Thoracic aorta (tissue), 2 donors: ENCODE measurements around the gene RALGPS2. TPM values are rescaled to one million over a fixed set of nuclear protein-coding genes. Genes with fewer than 3 reads are reported as not detected.
A peak's percentile ranks its signal among the peaks of the same experiment; 100 is the strongest.

Source experiments
- ATAC-seq: fragments of 150-250 bp; one replicate; pipeline ENCODE4 v1.8.0; 2017; ENCODE audit warnings: low read depth; ENCODE audit not compliant: insufficient number of reproducible peaks, low FRiP score
- DNase-seq: peaks from one replicate; pipeline ENCODE4 v3.0.0-alpha.2; 2020; ENCODE audit warnings: low spot score
- H3K27ac ChIP-seq, 2 donors: fragments of 200-600 bp; sonication (generic); 1 replicate in 1 of 2; 2 replicates in 1 of 2; pipeline ENCODE4 v1.5.1; 2016; ENCODE audit warnings: mild to moderate bottlenecking in 2 of 2, moderate library complexity in 2 of 2
- H3K27me3 ChIP-seq: fragments of 200-600 bp; sonication (generic); replicated peaks from 2 replicates; pipeline ENCODE4 v1.6.0; 2016; ENCODE audit warnings: mild to moderate bottlenecking; ENCODE audit not compliant: insufficient read depth
- H3K36me3 ChIP-seq: fragments of 200-600 bp; sonication (generic); one replicate; pipeline ENCODE4 v1.5.1; 2016
- H3K4me1 ChIP-seq, 2 donors: fragments of 200-600 bp; sonication (generic); 1 replicate in 1 of 2; 2 replicates in 1 of 2; pipeline versions ENCODE4 v1.5.1 to v1.6.0; 2016; ENCODE audit warnings: low read depth in 2 of 2, mild to moderate bottlenecking in 1 of 2; ENCODE audit not compliant: control insufficient read depth in 1 of 2
- H3K4me3 ChIP-seq: fragments of 200-600 bp; sonication (generic); 2 replicates; pipeline ENCODE4 v1.5.1; 2016; ENCODE audit warnings: mild to moderate bottlenecking
- H3K9me3 ChIP-seq: fragments of 200-600 bp; sonication (generic); 2 replicates; pipeline ENCODE4 v1.5.1; 2016
- total RNA-seq, 2 donors: library from RNA; depleted of rRNA; stranded (reverse); fragments of >200 nt; gene quantifications; one replicate each; pipeline versions ENCODE4 v1.1.0 to v1.2.3, GENCODE V29; 2016
- TF ChIP-seq, protein P1 (sequence below): fragments of 200-600 bp; sonication (generic); IDR thresholded peaks from one replicate; pipeline ENCODE4 v1.5.1; 2019; ENCODE audit warnings: antibody characterized with exemption

The RALGPS2 gene
- total RNA-seq, 2 donors from 2014 or later: 4.9 to 9.5 TPM

DNA sequence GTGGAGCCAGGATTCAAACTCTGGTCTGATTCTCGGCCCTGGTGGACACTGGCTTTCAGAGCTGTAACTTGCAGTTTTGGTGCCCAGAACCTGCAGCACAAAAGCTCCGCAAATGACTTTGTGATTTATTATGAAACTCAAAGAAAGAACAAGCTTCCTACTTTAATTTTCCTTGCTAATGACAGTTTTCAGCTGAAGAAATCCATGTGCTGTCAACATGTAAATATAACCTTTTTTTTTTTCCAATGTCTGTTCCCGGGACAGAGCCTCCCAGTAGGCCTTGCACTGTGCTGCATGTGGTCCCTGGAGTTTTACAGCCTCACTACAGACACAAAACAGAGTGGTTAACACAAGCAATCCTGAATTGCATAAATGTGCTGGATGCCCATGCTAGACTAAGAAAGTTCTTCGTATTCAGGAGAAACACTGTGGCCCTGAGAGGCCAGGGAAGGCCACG lies 208.1 kb downstream of the RALGPS2 start:
- H3K27ac ChIP-seq: peak overlapping the region; percentile 88 to 89
- ATAC-seq: no peak
- no peaks in the 10 kb centered on the region for H3K36me3 ChIP-seq
- TF ChIP-seq, protein P1, sequence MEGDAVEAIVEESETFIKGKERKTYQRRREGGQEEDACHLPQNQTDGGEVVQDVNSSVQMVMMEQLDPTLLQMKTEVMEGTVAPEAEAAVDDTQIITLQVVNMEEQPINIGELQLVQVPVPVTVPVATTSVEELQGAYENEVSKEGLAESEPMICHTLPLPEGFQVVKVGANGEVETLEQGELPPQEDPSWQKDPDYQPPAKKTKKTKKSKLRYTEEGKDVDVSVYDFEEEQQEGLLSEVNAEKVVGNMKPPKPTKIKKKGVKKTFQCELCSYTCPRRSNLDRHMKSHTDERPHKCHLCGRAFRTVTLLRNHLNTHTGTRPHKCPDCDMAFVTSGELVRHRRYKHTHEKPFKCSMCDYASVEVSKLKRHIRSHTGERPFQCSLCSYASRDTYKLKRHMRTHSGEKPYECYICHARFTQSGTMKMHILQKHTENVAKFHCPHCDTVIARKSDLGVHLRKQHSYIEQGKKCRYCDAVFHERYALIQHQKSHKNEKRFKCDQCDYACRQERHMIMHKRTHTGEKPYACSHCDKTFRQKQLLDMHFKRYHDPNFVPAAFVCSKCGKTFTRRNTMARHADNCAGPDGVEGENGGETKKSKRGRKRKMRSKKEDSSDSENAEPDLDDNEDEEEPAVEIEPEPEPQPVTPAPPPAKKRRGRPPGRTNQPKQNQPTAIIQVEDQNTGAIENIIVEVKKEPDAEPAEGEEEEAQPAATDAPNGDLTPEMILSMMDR: no peak
- H3K9me3 ChIP-seq: no peaks in the 10 kb centered on the region
- DNase-seq: no peak
- H3K27me3 ChIP-seq: no peaks in the 10 kb centered on the region
- no peak overlapping the region for H3K4me3 ChIP-seq
- peaks cover 22 to 73% of the 10 kb centered on the region in 2 donors for H3K4me1 ChIP-seq

DNA sequence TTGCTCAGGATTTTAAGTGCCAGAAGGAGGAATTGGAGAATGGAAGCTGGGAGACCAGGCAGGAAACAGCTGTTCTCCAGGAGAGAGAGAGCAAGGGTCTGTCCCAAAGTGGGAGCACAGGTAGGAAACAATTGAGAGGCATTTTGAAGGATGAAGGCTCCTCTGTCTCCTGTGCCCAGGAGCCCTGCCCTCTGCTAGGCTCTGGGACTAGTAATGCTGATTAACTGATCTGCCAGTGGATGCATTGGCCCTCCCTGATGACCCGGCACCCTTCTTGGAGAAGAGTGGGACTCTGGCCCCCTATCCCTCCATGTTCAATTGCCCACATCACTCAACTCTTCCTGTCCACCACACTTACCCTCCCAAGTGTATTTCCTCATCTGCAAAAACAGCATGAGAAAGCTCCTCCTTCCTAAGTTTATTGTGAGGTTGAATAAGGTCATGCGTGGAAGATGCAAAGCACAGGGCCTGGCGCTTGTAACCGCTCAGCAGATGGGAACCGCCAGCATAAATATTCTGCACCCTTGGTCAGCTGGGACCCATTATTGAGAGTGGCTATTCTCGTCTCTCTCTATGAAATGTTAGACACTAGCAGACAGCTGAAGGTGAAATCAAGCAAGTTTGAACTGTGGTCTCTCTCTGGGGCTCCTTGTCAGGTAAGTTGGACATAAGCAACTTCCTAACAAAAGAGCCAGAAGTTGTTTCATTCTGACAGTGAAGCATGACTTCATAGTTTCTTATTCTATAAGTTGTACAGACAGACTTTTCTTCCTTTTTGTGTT lies 208.9 kb downstream of the RALGPS2 start:
- H3K4me1 ChIP-seq: peaks cover 28 to 73% of the 10 kb centered on the region in 2 donors
- H3K27ac ChIP-seq: peak overlapping the region; percentile 88 to 89
- H3K27me3 ChIP-seq: no peaks in the 10 kb centered on the region
- H3K4me3 ChIP-seq: no peak overlapping the region
- TF ChIP-seq, protein P1: no peak
- DNase-seq (no peak), ATAC-seq (no peak)
- no peaks in the 10 kb centered on the region for H3K9me3 ChIP-seq
- no peaks in the 10 kb centered on the region for H3K36me3 ChIP-seq

DNA sequence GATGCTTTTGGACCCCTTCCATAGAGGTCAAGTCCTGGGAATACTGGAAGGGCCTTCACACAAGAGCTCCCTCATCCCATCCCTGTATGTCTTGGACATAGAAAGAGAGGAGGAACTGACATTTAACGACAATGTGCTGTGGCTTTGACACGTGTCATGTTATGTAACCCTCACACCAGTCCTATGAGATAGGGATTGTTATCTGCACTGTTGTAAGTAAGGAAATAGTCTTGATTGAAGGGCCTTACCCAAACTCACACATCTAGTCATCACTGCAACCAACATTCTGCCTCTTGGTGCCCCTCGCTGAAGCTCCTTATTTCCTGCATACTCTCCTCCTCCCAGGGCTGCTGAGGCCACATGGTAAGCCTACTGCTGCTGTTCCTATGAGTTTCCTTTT lies 209.5 kb downstream of the RALGPS2 start:
- no peaks in the 10 kb centered on the region for H3K27me3 ChIP-seq
- no peak for DNase-seq
- TF ChIP-seq, protein P1: no peak
- H3K9me3 ChIP-seq: no peaks in the 10 kb centered on the region
- peaks cover 28 to 69% of the 10 kb centered on the region in 2 donors for H3K4me1 ChIP-seq
- ATAC-seq: no peak
- H3K36me3 ChIP-seq: no peaks in the 10 kb centered on the region
- peak overlapping the region; percentile 88 to 89 for H3K27ac ChIP-seq
- H3K4me3 ChIP-seq: no peak overlapping the region

DNA sequence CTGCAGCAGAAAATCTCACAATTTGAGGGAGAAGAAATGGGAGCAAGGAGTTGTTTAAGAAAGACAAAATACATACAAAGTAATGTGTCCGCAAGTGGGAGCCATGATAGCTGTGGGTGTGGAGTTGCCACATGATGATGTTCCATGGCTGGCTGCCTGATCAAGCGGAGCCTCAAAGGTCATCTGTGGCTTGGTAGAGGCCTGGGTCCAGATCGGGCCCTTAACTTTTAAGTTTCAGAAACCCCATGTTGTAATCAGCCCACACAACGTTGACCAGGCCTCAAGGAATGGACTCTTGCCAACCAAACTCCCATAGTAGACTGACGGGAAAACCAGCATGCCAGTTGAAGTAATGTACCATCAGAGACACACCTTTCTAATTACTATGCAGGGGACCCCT lies 210.6 kb downstream of the RALGPS2 start:
- peaks cover 34 to 71% of the 10 kb centered on the region in 2 donors for H3K4me1 ChIP-seq

DNA sequence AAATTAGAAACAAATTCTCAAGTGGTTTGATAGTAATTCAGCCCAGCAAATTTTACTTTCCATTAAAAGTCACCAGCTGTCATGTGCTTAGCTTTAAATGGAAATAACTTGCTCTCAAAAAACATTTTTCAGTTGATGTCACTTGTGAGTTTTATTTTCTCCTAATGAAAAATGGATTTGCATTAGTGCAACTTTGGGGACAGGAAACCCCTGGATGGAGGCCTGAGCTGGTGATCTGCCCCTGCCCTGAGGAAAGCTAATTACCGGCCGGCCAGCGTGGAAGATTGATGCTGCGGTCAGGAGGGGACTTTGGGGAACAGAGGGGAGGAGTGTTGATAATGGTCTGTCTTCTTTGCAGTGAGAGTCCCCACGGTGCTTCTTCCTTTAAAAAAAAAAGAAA lies 212.7 kb downstream of the RALGPS2 start:
- TF ChIP-seq, protein P1: no peak
- Histone ChIP-seq H3K27ac (peak overlapping the region; percentile 92 to 95), H3K9me3 (no peaks in the 10 kb centered on the region), H3K4me3 (no peak overlapping the region), H3K27me3 (no peaks in the 10 kb centered on the region), H3K36me3 (no peaks in the 10 kb centered on the region), H3K4me1 (peaks cover 45 to 74% of the 10 kb centered on the region in 2 donors)
- no peak for ATAC-seq
- DNase-seq: no peak

More for the DNA sequence above, 210.6 kb downstream of the RALGPS2 start:
- DNase-seq (no peak), ATAC-seq (no peak)
- Histone ChIP-seq H3K27me3 (no peaks in the 10 kb centered on the region), H3K36me3 (no peaks in the 10 kb centered on the region), H3K9me3 (no peaks in the 10 kb centered on the region), H3K27ac (no peak overlapping the region), H3K4me3 (no peak overlapping the region)
- TF ChIP-seq, protein P1: no peak
